Glomerular endothelial cell (primary cell): Measurements from ENCODE around the gene GCGR. TPM values are rescaled to one million over a fixed set of nuclear protein-coding genes. Genes with fewer than 3 reads are reported as not detected.
A peak's percentile ranks its signal among the peaks of the same experiment; 100 is the strongest.
"Not testable (repeated sequence)": the region's sequence is repeated elsewhere in the genome, so short reads cannot be mapped to it uniquely, and the experiment has no call there.

Experiments
- DNase-seq: peaks from one replicate; pipeline ENCODE4 v3.0.0-alpha.2; 2011; ENCODE audit warnings: low read depth, low spot score; ENCODE audit errors: extremely low read depth
- total RNA-seq: library from RNA; depleted of rRNA; stranded (reverse); fragments of >200 nt; gene quantifications from 2 replicates; pipeline ENCODE4 v1.2.3, GENCODE V29; 2015

The GCGR gene
- total RNA-seq, 1 donor from 2014 or later, result not detected

- DNase-seq, result no peak
Measured at GRCh38 chr17:81831957-81832607, 28.1 kb downstream of the GCGR start.

- DNase-seq, result no peak
Measured at GRCh38 chr17:81832608-81833159, 28.7 kb downstream of the GCGR start.

- peak; percentile 7 for DNase-seq
Measured at GRCh38 chr17:81833160-81833920, 29.4 kb downstream of the GCGR start, which contains the start of gene MCRIP1. Gene MCRIP1 (minus strand): TSS chr17:81833291. CDS start chr17:81824506, 8,785 bp downstream.

- no peak for DNase-seq
Measured at GRCh38 chr17:81833921-81834830, 30.2 kb downstream of the GCGR start.

- no peak for DNase-seq
Measured at GRCh38 chr17:81834831-81835267, 30.9 kb downstream of the GCGR start, which contains the start of gene PPP1R27. Gene PPP1R27 (minus strand): TSS chr17:81835050. CDS start chr17:81834953, 97 bp downstream.

GRCh38 chr17:81837641-81838040 is 33.7 kb downstream of the GCGR start:
- no peak for DNase-seq

GRCh38 chr17:81838753-81839255 is 34.9 kb downstream of the GCGR start:
- DNase-seq, result no peak

- no peak for DNase-seq
Measured at GRCh38 chr17:81839301-81839700, 35.4 kb downstream of the GCGR start.

- DNase-seq, result not testable (repeated sequence)
Measured at GRCh38 chr17:81840059-81840458, 36.1 kb downstream of the GCGR start.

- DNase-seq, result no peak
Measured at GRCh38 chr17:81840826-81841778, 37.2 kb downstream of the GCGR start.

GRCh38 chr17:81841866-81842265 is 37.9 kb downstream of the GCGR start:
- no peak for DNase-seq

GRCh38 chr17:81842378-81842724 is 38.4 kb downstream of the GCGR start:
- DNase-seq, result no peak

- no peak for DNase-seq
Measured at GRCh38 chr17:81842725-81843504, 39.0 kb downstream of the GCGR start.

GRCh38 chr17:81843713-81844326 is 39.9 kb downstream of the GCGR start:
- no peak for DNase-seq

- DNase-seq, result no peak
Measured at GRCh38 chr17:81844327-81844851, 40.4 kb downstream of the GCGR start.

GRCh38 chr17:81844887-81845286 is 40.9 kb downstream of the GCGR start:
- no peak for DNase-seq

GRCh38 chr17:81845361-81845760 is 41.4 kb downstream of the GCGR start:
- DNase-seq, result no peak
